HepG2 (cell line): Measurements from ENCODE around the gene DPP3. TPM values are rescaled to one million over a fixed set of nuclear protein-coding genes. Genes with fewer than 3 reads are reported as not detected.

Experiments
- BRF2 ChIP-seq: sonication (generic); formaldehyde crosslinking; IDR thresholded peaks from 2 replicates; pipeline ENCODE4 v1.8.1; 2022; ENCODE audit warnings: mild to moderate bottlenecking, missing genetic modification reagents
- CAMTA2 ChIP-seq: sonication (generic); formaldehyde crosslinking; IDR thresholded peaks from 2 replicates; pipeline ENCODE4 v1.4.0; 2020; ENCODE audit warnings: mild to moderate bottlenecking, missing genetic modification reagents, borderline replicate concordance
- CCAR2 ChIP-seq: fragments of 200-400 bp; formaldehyde crosslinking; optimal IDR thresholded peaks from 2 replicates; pipeline ENCODE3; 2018; ENCODE audit warnings: low read depth, mild to moderate bottlenecking, low read length, moderate library complexity
- FOXA3 ChIP-seq: IDR thresholded peaks from 2 replicates; pipeline ENCODE4 v1.6.1; 2016; ENCODE audit warnings: missing genetic modification reagents, missing compliant biosample characterization
- HIVEP1 ChIP-seq: sonication (generic); formaldehyde crosslinking; IDR thresholded peaks from 2 replicates; pipeline ENCODE4 v1.4.0; 2020; ENCODE audit warnings: mild to moderate bottlenecking, missing genetic modification reagents
- IKZF5 ChIP-seq: IDR thresholded peaks from 2 replicates; pipeline ENCODE4 v1.6.1; 2018; ENCODE audit warnings: missing genetic modification reagents, mild to moderate bottlenecking, missing compliant biosample characterization
- KDM2A ChIP-seq: sonication (generic); formaldehyde crosslinking; IDR thresholded peaks from 2 replicates; pipeline ENCODE4 v1.4.0; 2020; ENCODE audit warnings: low read depth, missing genetic modification reagents, borderline replicate concordance
- KDM4B ChIP-seq: sonication (generic); formaldehyde crosslinking; IDR thresholded peaks from 2 replicates; pipeline ENCODE4 v1.4.0; 2020; ENCODE audit warnings: missing genetic modification reagents
- MYNN ChIP-seq: sonication (generic); formaldehyde crosslinking; IDR thresholded peaks from 2 replicates; pipeline ENCODE4 v1.4.0; 2020; ENCODE audit warnings: mild to moderate bottlenecking, low read depth, missing genetic modification reagents
- NCOR1 ChIP-seq: fragments of 200-600 bp; sonication (generic); IDR thresholded peaks from 2 replicates; pipeline ENCODE4 v1.7.0; 2017; ENCODE audit warnings: antibody characterized with exemption, low read length, borderline replicate concordance
- NFE2 ChIP-seq: sonication (generic); formaldehyde crosslinking; IDR thresholded peaks from 2 replicates; pipeline ENCODE4 v1.4.0; 2020; ENCODE audit warnings: missing genetic modification reagents
- NKX3-1 ChIP-seq: sonication (generic); formaldehyde crosslinking; IDR thresholded peaks from 2 replicates; pipeline ENCODE4 v1.5.0; 2020; ENCODE audit warnings: missing genetic modification reagents
- RNF2 ChIP-seq: fragments of 450-650 bp; conservative IDR thresholded peaks from 2 replicates; pipeline ENCODE4 v1.6.1; 2016; ENCODE audit warnings: low read depth
- SALL2 ChIP-seq: sonication (generic); formaldehyde crosslinking; IDR thresholded peaks from 2 replicates; pipeline ENCODE4 v1.8.1; 2023; ENCODE audit warnings: mild to moderate bottlenecking, missing genetic modification reagents, inconsistent platforms
- SMYD3 ChIP-seq: sonication (generic); formaldehyde crosslinking; IDR thresholded peaks from 2 replicates; pipeline ENCODE4 v1.8.1; 2023; ENCODE audit warnings: mild to moderate bottlenecking, missing genetic modification reagents
- SNAPC2 ChIP-seq: sonication (generic); formaldehyde crosslinking; IDR thresholded peaks from 2 replicates; pipeline ENCODE4 v1.8.1; 2022; ENCODE audit warnings: mild to moderate bottlenecking, missing genetic modification reagents
- SRF ChIP-seq: IDR thresholded peaks from 2 replicates; pipeline ENCODE4 v1.6.1; 2011; ENCODE audit warnings: mild to moderate bottlenecking, low read depth, low read length, moderate library complexity
- SRSF1 ChIP-seq: fragments of 200-400 bp; formaldehyde crosslinking; optimal IDR thresholded peaks from 2 replicates; pipeline ENCODE3; 2017; ENCODE audit warnings: mild to moderate bottlenecking, low read depth, low read length, moderate library complexity
- TGIF2 ChIP-seq: IDR thresholded peaks from 2 replicates; pipeline ENCODE4 v1.6.1; 2016; ENCODE audit warnings: control low read depth, missing compliant biosample characterization
- YEATS4 ChIP-seq: sonication (generic); formaldehyde crosslinking; IDR thresholded peaks from 2 replicates; pipeline ENCODE4 v1.4.0; 2020; ENCODE audit warnings: missing genetic modification reagents, borderline replicate concordance
- ZNF138 ChIP-seq: sonication (generic); formaldehyde crosslinking; IDR thresholded peaks from 2 replicates; pipeline ENCODE4 v1.5.0; 2020; ENCODE audit warnings: mild to moderate bottlenecking, low read depth, missing genetic modification reagents
- ZNF773 ChIP-seq: sonication (generic); formaldehyde crosslinking; IDR thresholded peaks from 2 replicates; pipeline ENCODE4 v1.4.0; 2020; ENCODE audit warnings: missing genetic modification reagents, borderline replicate concordance
- polyA plus RNA-seq, 8 experiments: library from polyadenylated mRNA; depleted of rRNA in 3 of 8; stranded (reverse) in 7 of 8; unstranded in 1 of 8; fragments of >200 nt; fragmentation: Illumina TruSeq in 4 of 8; extraction: Trizol in 4 of 8; gene quantifications; 2 replicates each; pipeline versions ENCODE4 v1.2.1 to v1.2.3, GENCODE V29; 2011 to 2016; ENCODE audit warnings: low read depth in 4 of 8, missing spikeins in 1 of 8, mixed read lengths in 1 of 8; ENCODE audit not compliant: insufficient read depth in 1 of 8
- total RNA-seq, 5 experiments: library from RNA; depleted of rRNA; stranded (reverse); fragments of >200 nt; fragmentation: Illumina TruSeq; extraction: Trizol; gene quantifications; 2 replicates each; pipeline ENCODE4 v1.2.3, GENCODE V29; 2016; ENCODE audit warnings: low read depth in 1 of 5
- TF ChIP-seq, protein P1 (sequence below): sonication (generic); formaldehyde crosslinking; IDR thresholded peaks from 2 replicates; pipeline ENCODE4 v1.9.0; 2022; ENCODE audit warnings: missing genetic modification reagents, mild to moderate bottlenecking, borderline replicate concordance
- TF ChIP-seq, protein P2 (sequence below): sonication (generic); formaldehyde crosslinking; IDR thresholded peaks from 2 replicates; pipeline ENCODE4 v1.4.0; 2020; ENCODE audit warnings: missing genetic modification reagents, mild to moderate bottlenecking, borderline replicate concordance

Gene DPP3
- total and polyA plus RNA-seq, 2 of the 13 experiments (the other 11 are each of a cell fraction or from before 2014, with no cell fraction given) = 38.4 to 59.8 TPM

DNA sequence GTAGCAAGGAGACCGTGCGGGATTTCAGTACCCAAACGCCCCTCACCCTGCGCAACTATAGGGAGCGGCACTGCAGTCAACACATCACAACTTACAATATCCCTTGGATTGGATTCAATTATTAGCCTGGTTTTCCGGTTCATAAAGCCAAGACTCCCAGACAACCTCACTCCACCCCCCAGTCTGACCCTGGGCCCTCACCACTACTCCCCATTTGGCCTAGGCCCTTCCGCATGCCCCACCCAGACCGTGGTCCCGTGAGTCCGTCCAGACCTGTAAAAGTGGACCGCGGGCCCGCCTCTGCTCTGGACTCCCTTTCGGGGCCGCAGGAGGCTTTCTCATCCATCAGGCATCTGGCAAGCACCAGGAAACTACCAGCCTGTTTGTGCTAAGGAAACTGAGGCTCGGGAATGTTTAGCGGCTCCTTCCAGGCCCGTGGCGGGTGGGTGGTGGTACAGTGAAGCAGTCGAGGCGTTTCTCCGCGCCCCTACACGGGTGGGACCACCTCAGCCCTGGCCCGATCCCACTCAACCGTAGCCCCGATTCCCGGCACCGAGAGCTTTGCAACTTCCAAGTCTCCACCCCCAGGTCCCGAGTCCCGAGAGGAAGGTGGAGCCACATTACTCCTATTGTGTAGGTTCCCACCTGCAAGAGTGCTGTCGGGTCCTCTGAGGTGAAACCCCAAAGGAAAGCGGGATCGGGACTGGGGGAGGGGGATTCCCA lies 679 bp upstream of the DPP3 start (continued):
- TF ChIP-seq SNAPC2 (CRISPR knock-in tag) = no peak
- TF ChIP-seq CAMTA2 = no peak
- TF ChIP-seq FOXA3 = no peak
- TF ChIP-seq NKX3-1 = no peak
- no peak for TF ChIP-seq SMYD3 (CRISPR knock-in tag)
- TF ChIP-seq KDM4B (CRISPR knock-in tag) = no peak
- no peak for TF ChIP-seq KDM2A
- TF ChIP-seq HIVEP1 (CRISPR knock-in tag) = no peak
- TF ChIP-seq IKZF5 (CRISPR knock-in tag) = no peak; the same call in 1 of the 2 replicates
- TF ChIP-seq ZNF773 (CRISPR knock-in tag) = no peak
- TF ChIP-seq MYNN (CRISPR knock-in tag) = no peak
- TF ChIP-seq, protein P1, sequence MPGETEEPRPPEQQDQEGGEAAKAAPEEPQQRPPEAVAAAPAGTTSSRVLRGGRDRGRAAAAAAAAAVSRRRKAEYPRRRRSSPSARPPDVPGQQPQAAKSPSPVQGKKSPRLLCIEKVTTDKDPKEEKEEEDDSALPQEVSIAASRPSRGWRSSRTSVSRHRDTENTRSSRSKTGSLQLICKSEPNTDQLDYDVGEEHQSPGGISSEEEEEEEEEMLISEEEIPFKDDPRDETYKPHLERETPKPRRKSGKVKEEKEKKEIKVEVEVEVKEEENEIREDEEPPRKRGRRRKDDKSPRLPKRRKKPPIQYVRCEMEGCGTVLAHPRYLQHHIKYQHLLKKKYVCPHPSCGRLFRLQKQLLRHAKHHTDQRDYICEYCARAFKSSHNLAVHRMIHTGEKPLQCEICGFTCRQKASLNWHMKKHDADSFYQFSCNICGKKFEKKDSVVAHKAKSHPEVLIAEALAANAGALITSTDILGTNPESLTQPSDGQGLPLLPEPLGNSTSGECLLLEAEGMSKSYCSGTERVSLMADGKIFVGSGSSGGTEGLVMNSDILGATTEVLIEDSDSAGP (CRISPR knock-in tag) = no peak
- no peak for TF ChIP-seq NCOR1
- TF ChIP-seq ZNF138 = no peak
- TF ChIP-seq TGIF2 = no peak; the same call in 1 of the 2 replicates
- TF ChIP-seq NFE2 (CRISPR knock-in tag) = no peak
- TF ChIP-seq SALL2 = 0 out of 2 replicates have a peak, but pooled peaks have one; percentile 11
- TF ChIP-seq, protein P2, sequence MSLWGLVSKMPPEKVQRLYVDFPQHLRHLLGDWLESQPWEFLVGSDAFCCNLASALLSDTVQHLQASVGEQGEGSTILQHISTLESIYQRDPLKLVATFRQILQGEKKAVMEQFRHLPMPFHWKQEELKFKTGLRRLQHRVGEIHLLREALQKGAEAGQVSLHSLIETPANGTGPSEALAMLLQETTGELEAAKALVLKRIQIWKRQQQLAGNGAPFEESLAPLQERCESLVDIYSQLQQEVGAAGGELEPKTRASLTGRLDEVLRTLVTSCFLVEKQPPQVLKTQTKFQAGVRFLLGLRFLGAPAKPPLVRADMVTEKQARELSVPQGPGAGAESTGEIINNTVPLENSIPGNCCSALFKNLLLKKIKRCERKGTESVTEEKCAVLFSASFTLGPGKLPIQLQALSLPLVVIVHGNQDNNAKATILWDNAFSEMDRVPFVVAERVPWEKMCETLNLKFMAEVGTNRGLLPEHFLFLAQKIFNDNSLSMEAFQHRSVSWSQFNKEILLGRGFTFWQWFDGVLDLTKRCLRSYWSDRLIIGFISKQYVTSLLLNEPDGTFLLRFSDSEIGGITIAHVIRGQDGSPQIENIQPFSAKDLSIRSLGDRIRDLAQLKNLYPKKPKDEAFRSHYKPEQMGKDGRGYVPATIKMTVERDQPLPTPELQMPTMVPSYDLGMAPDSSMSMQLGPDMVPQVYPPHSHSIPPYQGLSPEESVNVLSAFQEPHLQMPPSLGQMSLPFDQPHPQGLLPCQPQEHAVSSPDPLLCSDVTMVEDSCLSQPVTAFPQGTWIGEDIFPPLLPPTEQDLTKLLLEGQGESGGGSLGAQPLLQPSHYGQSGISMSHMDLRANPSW (CRISPR knock-in tag) = peak; percentile 57; the same call in 1 of the 2 replicates
- no peak for TF ChIP-seq YEATS4 (CRISPR knock-in tag)
- TF ChIP-seq SRSF1 = no peak
- no peak for TF ChIP-seq BRF2 (CRISPR knock-in tag)
- no peak for TF ChIP-seq CCAR2
- no peak for TF ChIP-seq RNF2
- TF ChIP-seq SRF = no peak
